ENCODE measurements around the gene ARHGAP36. TPM values are rescaled to one million over a fixed set of nuclear protein-coding genes. Genes with fewer than 3 reads are reported as not detected.

ARHGAP36 gene
- polyA plus RNA-seq, 1 donor from 2014 or later: 6.7 TPM

- Histone ChIP-seq H3K4me3 (ENCODE audit: low read length) (peak overlapping the region; percentile 71), H3K9me2 (ENCODE audit: insufficient read depth, low read length) (no peaks in the 10 kb centered on the region), H3K9ac (ENCODE audit: low read length) (peak overlapping the region; percentile 68), H3F3A (ENCODE audit: insufficient read depth, low read length, poor library complexity, severe bottlenecking) (no peaks in the 10 kb centered on the region), H2AFZ (ENCODE audit: low read depth, low read length) (no peak overlapping the region), H4K20me1 (ENCODE audit: insufficient read depth) (no peaks in the 10 kb centered on the region), H3K27ac (ENCODE audit: low read length) (peak overlapping the region; percentile 74), H3K9me3 (ENCODE audit: low read length) (no peaks in the 10 kb centered on the region), H3K79me2 (replicated peaks; ENCODE audit: insufficient read depth, low read length) (peaks cover 11% of the 10 kb centered on the region), H3K27me3 (ENCODE audit: insufficient read depth, low read depth, low read length) (peaks cover 6% of the 10 kb centered on the region), H3K4me2 (ENCODE audit: low read length) (peak overlapping the region; percentile 51), H3K36me3 (ENCODE audit: insufficient read depth, low read length) (no peaks in the 10 kb centered on the region)
- TF ChIP-seq SMC3 (conservative IDR thresholded peaks at IDR 0.05; ENCODE audit: poor library complexity) (no peak), RAD21 (conservative IDR thresholded peaks at IDR 0.05) (peak; percentile 17), EZH2 (IDR thresholded peaks at IDR 0.05; ENCODE audit: borderline replicate concordance, insufficient read depth, low read length, poor library complexity, severe bottlenecking) (no peak), POLR2AphosphoS5 (IDR thresholded peaks at IDR 0.05) (peak; percentile 46), REST (IDR thresholded peaks at IDR 0.05; ENCODE audit: borderline replicate concordance) (peak; percentile 46), MXI1 (conservative IDR thresholded peaks at IDR 0.05; ENCODE audit: poor library complexity, severe bottlenecking) (peak; percentile 79), CTCF (IDR thresholded peaks at IDR 0.05; ENCODE audit: poor library complexity, severe bottlenecking) (no peak), TAF1 (IDR thresholded peaks at IDR 0.05; ENCODE audit: low read depth) (no peak), EP300 (conservative IDR thresholded peaks at IDR 0.05; ENCODE audit: poor library complexity, severe bottlenecking) (no peak)
Measured at GRCh38 chrX:131067846-131068745, 9.9 kb downstream of the ARHGAP36 start.

- H3K27me3 ChIP-seq (ENCODE audit: insufficient read depth, low read depth, low read length): peaks cover 16% of the 10 kb centered on the region
- no peaks in the 10 kb centered on the region for H3K36me3 ChIP-seq (ENCODE audit: insufficient read depth, low read length)
- H4K20me1 ChIP-seq (ENCODE audit: insufficient read depth): no peaks in the 10 kb centered on the region
- no peak overlapping the region for H3K4me2 ChIP-seq (ENCODE audit: low read length)
- no peaks in the 10 kb centered on the region for H3K9me2 ChIP-seq (ENCODE audit: insufficient read depth, low read length)
- no peaks in the 10 kb centered on the region for H3K9me3 ChIP-seq (ENCODE audit: low read length)
- TF ChIP-seq CTCF (IDR thresholded peaks at IDR 0.05; ENCODE audit: poor library complexity, severe bottlenecking) (peak; percentile 67), SMC3 (conservative IDR thresholded peaks at IDR 0.05; ENCODE audit: poor library complexity) (peak; percentile 66), RAD21 (conservative IDR thresholded peaks at IDR 0.05) (peak; percentile 64), REST (IDR thresholded peaks at IDR 0.05; ENCODE audit: borderline replicate concordance) (no peak)
- no peak overlapping the region for H2AFZ ChIP-seq (ENCODE audit: low read depth, low read length)
- no peaks in the 10 kb centered on the region for H3F3A ChIP-seq (ENCODE audit: insufficient read depth, low read length, poor library complexity, severe bottlenecking)
- H3K79me2 ChIP-seq (replicated peaks; ENCODE audit: insufficient read depth, low read length): peaks cover 11% of the 10 kb centered on the region
- peak overlapping the region; percentile 47 for H3K27ac ChIP-seq (ENCODE audit: low read length)
- peak overlapping the region; percentile 68 for H3K9ac ChIP-seq (ENCODE audit: low read length)
- peak overlapping the region; percentile 71 for H3K4me3 ChIP-seq (ENCODE audit: low read length)
Measured at GRCh38 chrX:131068945-131069719, 11.0 kb downstream of the ARHGAP36 start.

Data from neural cell (in vitro differentiated cells).